ENCODE data around the gene SDR42E1.

GRCh38 chr16:82031116-82032084 lies 20.1 kb upstream of the SDR42E1 start:
- peak in 2 of 3 experiments; percentile 69 to 71; a peak in 3 of 4 replicates for TF ChIP-seq CTCF (IDR thresholded peaks at IDR 0.05; ENCODE audit: control extremely low read depth in 1 of 3, insufficient read depth in 1 of 3, low read depth in 1 of 3, low read length in 3 of 3)
- TF ChIP-seq MAFK (IDR thresholded peaks at IDR 0.05; ENCODE audit: low read depth, low read length): no peak

All from H1 (cell line).